ENCODE data around the gene TIAM2.

- no peak for TF ChIP-seq POLR2AphosphoS5 (IDR thresholded peaks at IDR 0.05; ENCODE audit: control insufficient read depth, insufficient read depth, low read depth, low read length)
- no peak for TF ChIP-seq TCF7L2 (IDR thresholded peaks at IDR 0.05; ENCODE audit: low read depth, low read length)
- TF ChIP-seq POLR2AphosphoS2 (IDR thresholded peaks at IDR 0.05; ENCODE audit: low read length) = no peak
- TF ChIP-seq, protein P1, sequence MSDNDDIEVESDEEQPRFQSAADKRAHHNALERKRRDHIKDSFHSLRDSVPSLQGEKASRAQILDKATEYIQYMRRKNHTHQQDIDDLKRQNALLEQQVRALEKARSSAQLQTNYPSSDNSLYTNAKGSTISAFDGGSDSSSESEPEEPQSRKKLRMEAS (CRISPR knock-in tag; IDR thresholded peaks at IDR 0.05) = no peak
- no peak for TF ChIP-seq ZBTB7A (IDR thresholded peaks at IDR 0.05; ENCODE audit: borderline replicate concordance, control insufficient read depth, low read depth, low read length)
- TF ChIP-seq, protein P2, sequence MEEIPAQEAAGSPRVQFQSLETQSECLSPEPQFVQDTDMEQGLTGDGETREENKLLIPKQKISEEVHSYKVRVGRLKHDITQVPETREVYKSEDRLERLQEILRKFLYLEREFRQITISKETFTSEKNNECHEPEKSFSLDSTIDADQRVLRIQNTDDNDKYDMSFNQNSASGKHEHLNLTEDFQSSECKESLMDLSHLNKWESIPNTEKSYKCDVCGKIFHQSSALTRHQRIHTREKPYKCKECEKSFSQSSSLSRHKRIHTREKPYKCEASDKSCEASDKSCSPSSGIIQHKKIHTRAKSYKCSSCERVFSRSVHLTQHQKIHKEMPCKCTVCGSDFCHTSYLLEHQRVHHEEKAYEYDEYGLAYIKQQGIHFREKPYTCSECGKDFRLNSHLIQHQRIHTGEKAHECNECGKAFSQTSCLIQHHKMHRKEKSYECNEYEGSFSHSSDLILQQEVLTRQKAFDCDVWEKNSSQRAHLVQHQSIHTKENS (CRISPR knock-in tag; IDR thresholded peaks at IDR 0.05) = no peak
- no peak for TF ChIP-seq JUND (IDR thresholded peaks at IDR 0.05; ENCODE audit: borderline replicate concordance, low read depth, low read length)
- TF ChIP-seq JUND (tag; IDR thresholded peaks at IDR 0.05; ENCODE audit: borderline replicate concordance, low read depth, low read length) = no peak
- TF ChIP-seq, protein P3, sequence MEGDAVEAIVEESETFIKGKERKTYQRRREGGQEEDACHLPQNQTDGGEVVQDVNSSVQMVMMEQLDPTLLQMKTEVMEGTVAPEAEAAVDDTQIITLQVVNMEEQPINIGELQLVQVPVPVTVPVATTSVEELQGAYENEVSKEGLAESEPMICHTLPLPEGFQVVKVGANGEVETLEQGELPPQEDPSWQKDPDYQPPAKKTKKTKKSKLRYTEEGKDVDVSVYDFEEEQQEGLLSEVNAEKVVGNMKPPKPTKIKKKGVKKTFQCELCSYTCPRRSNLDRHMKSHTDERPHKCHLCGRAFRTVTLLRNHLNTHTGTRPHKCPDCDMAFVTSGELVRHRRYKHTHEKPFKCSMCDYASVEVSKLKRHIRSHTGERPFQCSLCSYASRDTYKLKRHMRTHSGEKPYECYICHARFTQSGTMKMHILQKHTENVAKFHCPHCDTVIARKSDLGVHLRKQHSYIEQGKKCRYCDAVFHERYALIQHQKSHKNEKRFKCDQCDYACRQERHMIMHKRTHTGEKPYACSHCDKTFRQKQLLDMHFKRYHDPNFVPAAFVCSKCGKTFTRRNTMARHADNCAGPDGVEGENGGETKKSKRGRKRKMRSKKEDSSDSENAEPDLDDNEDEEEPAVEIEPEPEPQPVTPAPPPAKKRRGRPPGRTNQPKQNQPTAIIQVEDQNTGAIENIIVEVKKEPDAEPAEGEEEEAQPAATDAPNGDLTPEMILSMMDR (IDR thresholded peaks at IDR 0.05 in 2 of 3, conservative IDR thresholded peaks at IDR 0.05 in 1 of 3; ENCODE audit: insufficient read depth in 2 of 3, low read depth in 1 of 3, low read length in 3 of 3) = no peak
- TF ChIP-seq ZNF431 (CRISPR knock-in tag; IDR thresholded peaks at IDR 0.05) = no peak
- TF ChIP-seq ZNF121 (CRISPR knock-in tag; conservative IDR thresholded peaks at IDR 0.05) = no peak
Observed at GRCh38 chr6:155066921-155067680, 72.0 kb downstream of the TIAM2 start.

Measured in K562 (cell line).